Activated T-cell treated with anti-CD3 and anti-CD28 coated beads, Interleukin-2, amount 50 U/mL, for 1 hour (primary cell): Measurements from ENCODE around the gene C12orf56.
"Not testable (repeated sequence)": the region's sequence is repeated elsewhere in the genome, so short reads cannot be mapped to it uniquely, and the experiment has no call there.

Source experiments
- DNase-seq: peaks from one replicate; pipeline ENCODE4 v3.0.0-alpha.2; 2020

The C12orf56 gene

DNA sequence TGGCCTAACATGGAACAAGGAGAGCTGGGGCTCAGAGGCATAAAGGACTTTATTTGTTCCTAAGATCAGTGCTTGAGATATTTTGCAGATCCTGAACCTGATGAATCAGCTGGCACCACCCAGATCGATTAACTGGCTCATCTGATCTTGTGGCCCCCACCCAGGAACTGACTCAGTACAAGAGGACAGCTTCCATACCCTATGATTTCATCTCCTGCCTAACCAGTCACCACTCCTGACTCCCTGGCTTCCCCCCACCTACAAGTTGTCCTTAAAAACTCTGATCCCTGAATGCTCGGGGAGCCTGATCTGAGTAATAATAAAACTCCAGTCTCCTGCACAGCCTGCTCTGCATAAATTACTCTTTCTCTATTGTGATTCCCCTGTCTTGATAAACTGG, 5.1 kb downstream of the C12orf56 start:
- peak; percentile 27 for DNase-seq

DNA sequence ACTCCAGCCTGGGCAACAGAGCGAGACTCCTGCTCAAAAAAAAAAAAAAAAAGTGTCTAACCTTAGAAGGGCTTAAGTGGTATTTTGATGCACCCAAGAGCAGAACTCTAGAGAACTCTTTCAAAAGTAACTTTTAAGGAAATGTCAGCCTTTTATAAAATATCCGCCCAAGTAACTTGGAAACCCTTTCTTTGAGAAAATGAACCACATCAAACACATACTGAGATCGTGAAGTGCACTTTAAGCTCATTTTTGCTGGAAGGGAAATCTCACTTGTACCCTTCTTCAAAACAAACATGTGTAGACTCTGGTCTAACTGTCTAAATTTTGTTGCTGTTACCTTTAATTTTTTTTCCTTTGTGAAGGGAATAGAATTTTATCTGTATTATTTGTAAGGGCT, 5.5 kb downstream of the C12orf56 start:
- DNase-seq: no peak

DNA sequence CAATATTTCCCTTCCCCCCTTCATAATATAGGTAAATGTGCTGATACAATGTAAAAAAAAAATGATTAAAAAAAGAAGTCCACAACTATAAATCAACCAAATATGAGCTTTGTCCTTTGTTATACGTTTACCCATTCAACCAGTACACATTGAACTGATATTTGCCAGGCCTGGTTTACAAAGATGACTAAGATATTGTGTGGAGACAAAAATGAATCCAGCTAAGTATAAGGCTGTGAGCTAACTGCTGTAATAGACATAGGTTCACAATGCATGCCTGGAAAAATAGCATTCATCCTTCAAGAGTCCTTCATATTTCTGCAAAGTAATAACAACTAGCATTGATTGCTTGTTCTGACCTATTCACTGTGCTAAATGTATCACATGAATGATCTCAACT, 6.9 kb downstream of the C12orf56 start:
- DNase-seq: no peak

DNA sequence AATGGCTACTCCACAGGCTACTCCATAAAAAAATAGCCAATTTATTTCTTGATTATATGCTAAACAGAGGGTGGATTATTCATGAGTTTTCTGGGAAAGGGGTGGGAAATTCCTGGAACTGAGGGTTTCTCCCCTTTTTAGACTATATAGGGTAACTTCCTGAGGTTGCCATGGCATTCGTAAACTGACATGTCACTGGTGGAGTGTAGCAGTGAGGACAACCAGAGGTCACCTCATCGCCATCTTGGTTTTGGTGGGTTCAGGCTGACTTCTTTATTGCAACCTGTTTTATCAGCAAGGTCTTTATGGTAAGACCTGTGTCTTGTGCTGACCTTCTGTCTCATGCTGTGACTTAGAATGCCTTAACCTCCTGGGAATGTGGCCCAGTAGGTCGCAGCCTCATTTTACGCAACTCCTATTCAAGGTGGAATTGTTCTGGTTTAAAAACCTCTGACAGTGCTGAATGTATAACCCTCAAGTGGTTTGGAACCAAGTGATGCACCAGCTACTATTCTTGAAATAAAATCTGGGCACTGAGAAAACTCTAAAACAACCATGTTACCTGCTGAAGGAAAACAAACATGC, 27.7 kb downstream of the C12orf56 start:
- DNase-seq: no peak

DNA sequence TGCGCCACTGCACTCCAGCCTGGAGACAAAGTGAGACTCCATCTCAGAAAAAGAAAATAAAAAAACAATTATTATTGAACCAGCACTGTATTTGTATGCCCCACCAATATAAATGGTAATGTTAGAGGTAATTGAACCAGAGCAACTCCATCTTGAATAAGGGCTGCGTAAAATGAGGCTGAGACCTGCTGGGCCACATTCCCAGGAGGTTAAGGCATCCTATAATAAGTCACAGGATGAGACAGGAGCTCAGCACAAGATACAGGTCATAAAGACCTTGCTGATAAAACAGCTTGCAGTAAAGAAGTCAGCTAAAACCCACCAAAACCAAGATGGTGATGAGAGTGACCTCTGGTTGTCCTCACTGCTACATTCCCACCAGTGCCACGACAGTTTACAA, 29.4 kb downstream of the C12orf56 start:
- not testable (repeated sequence) for DNase-seq

DNA sequence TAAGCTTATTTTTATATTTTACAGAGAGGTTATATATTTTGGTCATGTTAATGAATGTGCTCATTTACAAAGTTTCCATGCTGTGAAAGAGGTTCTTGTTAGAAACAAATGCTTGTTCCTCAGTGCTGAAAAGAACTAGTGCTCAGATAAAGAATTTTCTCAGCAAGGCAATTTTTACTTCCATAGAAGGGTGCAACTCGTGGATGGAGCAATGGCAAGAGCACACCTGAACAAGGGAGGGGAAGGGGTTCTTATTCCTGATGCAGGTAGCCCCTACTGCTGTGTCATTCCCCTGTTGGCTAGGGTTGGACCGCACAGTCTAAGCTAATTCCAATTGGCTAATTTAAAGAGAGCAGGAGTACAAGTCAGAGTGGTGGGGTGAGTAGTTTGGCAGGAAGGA, 34.3 kb downstream of the C12orf56 start:
- DNase-seq: not testable (repeated sequence)

DNA sequence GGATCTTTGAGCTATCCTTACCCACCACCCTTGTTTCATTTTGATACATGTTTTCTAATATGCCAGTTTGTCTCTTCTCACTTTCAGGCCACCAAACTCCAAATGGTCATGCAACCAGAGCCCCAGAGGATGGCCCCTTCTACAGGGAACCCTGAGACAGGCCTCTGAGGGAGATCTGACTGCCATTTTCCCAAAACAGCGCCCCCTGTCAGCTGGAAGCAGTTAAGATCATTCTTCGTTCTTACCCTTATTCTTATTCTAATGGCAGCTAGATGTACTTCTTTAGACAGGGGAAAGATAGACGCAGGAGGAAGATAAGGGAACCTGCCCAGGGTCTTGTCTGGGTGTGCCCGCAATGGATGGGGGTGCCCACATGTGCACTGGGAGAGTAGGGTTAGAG, 38.4 kb downstream of the C12orf56 start:
- no peak for DNase-seq

DNA sequence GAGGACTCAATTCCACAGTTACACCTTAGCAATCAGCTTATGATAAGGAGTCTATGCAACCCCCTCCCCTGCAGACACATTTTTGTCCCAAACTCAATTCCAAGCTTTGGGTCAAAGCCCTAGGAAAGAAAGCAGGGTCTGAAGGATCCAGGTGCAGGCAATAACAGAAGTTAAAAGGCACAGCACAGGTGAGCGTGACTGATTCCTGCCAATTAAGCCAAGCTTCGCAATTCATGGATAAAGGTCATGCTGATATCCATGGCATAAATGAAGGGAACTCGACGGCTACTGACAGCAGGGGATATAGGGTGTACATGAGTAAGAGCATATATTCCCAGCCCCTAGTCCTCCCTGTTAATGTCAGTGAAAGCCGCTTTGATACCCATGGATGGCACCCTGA, 39.3 kb downstream of the C12orf56 start:
- no peak for DNase-seq

DNA sequence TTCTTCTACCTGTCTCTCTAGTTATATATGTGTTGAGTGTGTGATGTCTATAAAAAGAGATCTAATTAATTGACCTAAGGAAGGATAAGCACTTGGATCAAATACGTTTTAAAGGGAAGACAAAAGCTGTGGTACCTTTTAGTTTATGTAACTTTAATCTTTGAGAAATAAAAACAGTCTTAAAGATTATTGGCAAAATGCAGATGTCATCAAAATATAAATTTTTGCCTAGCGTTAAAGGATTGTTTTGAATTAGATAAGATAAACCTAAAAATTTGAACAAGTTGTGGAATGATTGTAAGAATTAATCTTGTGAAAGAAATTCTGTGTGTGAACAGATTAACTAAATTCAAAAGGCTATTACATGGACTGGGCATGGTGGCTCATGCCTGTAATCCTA, 42.9 kb downstream of the C12orf56 start:
- no peak for DNase-seq

DNA sequence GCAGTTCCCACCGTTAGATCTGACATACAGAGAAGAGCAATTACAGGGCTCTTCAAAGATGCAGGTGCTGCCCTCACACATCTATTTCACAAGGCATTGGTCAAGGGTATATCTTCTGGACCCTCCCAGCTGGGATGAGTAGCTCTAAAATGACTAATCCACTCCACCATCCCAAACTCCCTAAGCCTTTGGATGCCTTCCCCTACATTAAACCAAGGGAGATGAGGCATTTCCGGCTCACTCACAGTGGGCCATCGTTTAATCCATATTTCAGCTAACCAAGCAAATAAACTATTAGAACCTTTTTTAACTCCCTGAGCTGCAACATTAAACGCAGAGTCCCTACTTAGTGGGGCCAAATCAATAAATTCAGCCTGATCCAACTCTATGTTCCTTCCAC, 45.9 kb downstream of the C12orf56 start:
- DNase-seq: not testable (repeated sequence)

DNA sequence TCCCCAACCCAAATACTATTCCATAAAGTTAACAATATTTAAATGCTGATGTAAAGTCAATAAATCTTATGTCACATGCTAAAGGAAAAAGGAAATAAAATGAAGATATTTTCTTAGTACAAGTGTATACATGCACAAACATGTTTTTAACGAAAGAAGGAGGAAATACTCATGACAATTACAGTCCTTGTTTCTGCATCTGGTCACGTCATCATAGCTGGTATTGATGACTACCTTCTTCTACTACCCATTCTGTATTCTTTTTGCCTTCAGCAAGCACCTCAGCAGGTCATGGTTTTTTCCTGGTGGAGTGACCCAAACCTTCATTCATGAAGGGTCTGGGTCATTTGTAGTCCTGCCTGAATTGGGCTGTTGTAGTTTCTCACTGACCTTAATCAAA, 50.0 kb downstream of the C12orf56 start:
- DNase-seq: not testable (repeated sequence)

DNA sequence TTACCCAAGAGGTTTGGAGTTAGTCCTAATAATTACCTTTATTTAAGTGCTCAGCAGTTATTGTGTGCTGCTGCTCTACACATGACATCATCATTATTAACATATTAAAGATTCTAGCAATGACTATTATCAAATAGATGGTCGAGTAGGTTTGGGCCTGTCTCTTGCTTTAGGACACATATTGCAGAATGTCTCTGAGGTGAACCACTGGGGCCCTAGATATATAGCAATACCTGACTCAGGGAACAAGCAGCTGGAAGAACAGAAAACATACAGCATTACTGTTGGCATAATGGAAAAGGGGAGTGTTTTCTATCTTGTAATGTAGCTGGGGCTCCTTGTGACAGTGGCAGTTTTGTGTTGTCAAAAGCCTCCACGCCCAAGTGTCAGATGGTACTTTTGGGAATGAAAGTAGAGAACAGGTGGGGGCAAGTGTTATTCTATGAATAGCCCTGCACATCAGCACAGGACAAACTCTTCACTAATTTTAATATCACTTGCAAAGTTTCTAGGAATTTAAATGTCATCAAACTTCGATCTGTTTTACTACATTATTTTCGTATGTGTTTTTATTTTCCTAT, 54.6 kb downstream of the C12orf56 start:
- no peak for DNase-seq

DNA sequence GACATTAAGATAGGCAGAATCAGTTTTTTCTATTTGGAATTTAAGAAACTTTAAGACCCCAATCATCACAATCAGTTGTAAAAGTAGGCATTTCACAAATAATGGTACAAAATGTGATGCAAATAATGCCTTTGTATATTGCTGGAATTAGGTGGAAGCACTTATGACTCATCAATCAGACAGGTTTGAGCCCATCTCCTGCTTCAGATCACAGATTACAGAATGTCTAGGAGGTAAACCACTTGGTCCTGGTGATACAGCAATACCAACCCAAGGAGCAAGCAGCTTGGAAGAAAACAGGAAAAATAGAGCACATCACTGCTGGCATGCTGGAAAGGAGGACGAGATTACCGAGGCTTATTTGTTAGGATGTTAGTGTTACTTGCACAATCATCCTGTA, 57.6 kb downstream of the C12orf56 start:
- DNase-seq: no peak

DNA sequence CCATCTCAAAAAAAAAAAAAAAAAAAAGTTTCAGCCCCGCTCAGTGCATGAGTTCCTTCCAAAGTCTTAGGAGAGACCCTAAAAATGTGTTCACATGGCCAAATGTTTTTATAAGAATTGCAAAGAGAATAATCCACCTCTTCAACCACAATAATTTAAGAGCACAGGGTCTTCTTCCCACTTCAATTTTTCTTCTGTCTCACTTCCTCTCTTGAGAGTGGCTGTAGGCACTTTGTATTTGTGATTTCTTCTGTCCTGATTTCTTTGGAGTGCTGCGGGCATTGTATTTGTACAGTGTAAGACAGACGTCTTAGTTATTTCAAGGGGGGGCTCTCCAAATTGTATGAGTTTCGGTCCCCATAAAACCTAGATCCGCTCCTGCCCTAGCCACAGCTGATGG, 58.3 kb downstream of the C12orf56 start:
- DNase-seq: no peak

DNA sequence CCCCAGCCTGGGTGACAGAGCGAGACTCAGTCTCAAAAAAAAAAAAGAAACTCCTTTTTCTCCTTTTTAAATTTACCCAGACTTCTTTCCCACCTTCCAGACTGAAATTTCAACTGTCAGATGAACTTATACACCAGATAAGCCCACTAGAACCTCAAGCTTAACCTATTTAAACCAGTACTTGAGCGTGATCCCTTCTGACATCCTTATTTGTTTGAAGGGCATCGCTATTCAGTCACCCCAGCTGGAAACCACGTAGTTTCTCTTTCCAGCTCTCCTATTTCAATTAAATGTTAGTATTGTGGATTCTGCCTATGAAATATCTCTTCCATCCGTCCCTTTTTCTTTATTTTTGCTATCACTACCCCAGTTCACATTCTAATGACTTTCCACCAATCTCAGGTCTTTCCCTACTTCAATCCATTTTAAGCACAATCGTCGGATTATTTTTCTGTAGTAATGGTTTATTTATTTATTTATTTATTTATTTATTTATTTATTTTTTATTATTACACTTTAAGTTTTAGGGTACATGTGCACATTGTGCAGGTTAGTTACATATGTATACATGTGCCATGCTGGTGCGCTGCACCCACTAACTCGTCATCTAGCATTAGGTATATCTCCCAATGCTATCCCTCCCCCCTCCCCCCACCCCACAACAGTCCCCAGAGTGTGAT, 61.4 kb downstream of the C12orf56 start:
- not testable (repeated sequence) for DNase-seq

DNA sequence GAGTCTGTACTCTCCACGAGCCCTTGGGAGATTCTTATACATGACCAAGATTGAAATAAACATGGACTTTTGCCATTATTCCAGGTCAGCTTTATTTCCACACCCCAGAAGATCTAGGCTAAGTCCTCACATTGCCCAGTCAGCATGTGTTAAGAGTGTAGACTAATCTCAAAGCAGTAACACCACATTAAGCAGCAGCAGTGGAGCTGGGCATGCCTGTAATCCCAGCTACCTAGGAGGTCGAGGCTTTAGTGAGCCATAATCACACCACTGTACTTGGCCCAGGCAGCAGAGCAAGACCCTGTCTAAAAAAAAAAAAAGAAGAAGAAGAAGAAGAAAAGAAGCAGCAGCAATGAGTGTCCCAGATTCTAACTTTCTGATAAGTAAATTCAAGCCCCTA, 65.5 kb downstream of the C12orf56 start:
- DNase-seq: no peak

DNA sequence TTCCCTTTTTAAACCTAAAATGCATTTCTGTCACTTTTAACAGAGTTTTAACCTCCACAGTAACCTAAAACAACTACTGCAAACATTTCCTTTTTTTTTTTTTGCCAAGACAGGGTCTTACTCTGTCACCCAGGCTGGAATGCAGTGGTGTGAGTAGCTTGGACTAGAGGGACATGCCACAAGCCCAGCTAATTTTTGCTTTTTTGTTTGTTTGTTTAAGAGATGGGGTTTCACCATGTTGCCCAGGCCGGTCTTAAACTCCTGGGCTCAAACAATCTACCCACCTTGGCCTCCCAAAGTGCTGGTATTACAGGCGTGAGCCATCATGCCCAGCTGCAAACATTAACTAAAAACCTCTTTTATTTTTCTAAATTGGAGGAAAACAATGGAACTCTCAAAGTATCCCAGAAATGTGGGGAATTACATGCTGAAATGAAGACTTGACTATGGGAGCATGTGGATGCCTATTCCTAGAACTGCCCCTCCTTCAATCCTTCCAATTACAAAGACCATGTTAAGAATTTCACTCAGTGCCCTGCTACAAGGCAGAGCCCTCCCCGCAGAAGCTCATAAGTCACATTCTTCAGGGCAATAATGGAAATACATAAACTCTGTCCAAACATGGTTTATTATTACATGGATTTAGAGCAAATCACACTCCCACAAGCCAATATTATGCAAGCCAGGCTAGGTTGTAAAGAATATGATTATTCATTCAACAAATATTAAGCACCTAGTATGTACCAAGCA, 66.9 kb downstream of the C12orf56 start:
- DNase-seq: no peak

DNA sequence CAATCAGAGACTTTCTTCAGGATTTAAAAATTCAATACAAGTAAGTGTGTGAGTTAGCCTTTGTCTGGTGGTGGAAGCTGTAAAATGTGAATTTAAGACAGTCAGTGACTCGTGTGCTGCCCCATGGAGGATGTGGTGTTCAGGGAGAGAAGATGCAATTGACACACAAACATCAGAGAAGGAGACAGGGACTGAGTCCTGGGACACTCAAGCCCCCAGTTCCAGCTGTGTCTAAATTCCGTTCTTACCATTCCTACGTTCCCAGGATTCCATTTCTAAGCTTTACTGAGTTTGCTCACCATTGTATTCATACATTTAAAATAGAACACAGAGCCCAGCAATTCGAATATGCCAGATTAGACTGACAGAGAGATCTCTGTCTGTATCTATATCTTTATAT, 67.6 kb downstream of the C12orf56 start:
- DNase-seq: no peak

DNA sequence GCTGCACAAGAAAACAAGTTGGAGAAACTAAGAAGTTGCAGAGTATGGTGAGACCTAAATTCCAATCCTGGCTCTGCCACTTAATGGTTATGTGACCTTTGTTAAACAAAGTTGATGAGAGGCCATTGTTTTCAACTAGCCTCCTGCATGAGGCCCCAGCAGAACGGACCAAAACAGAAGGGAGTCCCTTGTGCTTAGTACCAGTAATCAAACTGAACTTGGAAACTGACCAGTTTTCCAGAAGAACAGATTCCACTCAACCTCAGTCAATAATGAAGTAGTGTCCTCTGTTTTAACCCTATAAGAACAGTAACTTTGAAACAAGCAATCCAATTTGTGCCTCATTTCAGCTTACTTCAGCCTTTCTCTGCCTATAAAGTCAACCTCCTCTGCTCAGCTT, 69.9 kb downstream of the C12orf56 start:
- no peak for DNase-seq

DNA sequence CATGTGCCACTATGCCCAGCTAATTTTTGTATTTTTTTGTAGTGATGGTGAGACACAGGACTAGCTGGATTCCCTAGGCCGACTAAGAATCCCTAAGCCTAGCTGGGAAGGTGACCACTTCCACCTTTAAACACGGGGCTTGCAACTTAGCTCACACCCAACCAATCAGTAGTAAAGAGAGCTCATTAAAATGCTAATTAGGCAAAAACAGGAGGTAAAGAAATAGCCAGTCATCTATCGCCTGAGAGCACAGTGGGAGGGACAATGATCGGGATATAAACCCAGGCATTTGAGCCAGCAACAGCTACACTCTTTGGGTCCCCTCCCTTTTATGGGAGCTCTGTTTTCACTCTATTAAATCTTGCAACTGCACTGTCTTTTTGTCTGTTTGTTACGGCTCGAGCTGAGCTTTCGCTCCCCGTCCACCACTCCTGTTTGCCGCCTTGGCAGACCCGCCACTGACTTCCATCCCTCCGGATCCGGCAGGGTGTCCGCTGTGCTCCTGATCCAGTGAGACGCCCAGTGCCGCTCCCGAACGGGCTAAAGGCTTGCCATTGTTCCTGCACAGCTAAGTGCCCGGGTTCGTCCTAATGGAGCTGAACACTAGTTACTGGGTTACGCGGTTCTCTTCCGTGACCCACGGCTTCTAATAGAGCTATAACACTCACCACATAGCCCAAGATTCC, 70.9 kb downstream of the C12orf56 start:
- DNase-seq: not testable (repeated sequence)

DNA sequence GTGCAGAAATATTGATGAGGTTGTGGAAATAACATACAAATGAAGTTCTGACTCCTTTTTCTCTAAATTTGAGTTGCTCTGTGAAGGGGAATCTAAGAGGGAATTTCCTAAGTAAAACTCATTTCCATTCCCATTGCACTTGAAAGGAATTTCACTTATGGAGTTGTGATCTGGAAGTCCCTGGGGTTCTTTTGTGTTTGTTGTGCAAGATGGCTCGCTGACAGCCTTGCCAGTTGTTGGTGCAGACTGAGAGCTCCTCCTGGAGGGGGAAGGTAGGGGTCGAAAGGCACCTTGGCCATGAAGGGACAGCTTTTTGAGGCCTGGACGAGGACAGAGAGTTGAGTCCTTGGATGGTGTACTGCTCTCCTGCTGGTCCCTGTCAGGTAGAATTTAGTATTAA, 72.0 kb downstream of the C12orf56 start:
- no peak for DNase-seq

DNA sequence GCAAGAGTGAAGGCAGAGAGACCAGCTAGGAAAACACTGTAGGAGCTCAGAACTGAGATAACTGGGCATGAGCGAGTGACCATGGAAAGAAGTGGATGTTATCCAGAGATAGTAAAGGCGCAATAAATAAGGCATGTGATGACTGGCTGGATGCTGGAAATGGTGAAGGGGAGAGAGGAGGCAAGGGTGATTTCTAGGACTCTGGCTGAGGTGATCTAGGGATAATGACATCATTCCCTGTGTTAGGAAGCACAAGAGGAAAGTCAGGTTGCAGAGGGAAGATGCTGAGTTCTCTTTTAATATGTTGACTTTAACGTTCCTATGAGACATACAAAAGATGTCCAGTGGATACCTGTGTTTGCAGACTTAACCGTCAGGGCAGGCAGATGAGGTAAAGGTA, 78.7 kb downstream of the C12orf56 start:
- DNase-seq: no peak

DNA sequence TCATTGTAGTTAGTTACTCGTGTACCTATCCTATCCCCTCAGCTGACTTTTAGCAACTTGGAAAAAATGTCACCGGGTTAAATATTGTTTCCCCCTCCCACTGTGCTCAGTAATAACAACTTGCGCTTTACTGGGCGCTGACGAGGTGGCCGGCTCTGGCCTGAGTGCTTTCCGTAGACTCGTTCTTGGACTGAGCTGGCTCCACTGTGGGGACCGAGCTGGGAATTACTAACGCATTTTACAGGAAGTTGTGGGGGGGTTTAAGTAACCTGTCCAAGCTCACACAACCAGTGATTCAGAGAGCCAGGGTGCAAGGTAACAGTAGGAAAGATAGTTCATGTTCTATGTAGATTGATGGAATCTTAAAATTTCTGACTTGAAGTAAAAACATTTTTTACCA, 86.0 kb downstream of the C12orf56 start:
- DNase-seq: no peak
